ENCODE results near the gene IKZF4. TPM values are rescaled to one million over a fixed set of nuclear protein-coding genes. Genes with fewer than 3 reads are reported as not detected.

IKZF4 gene
- total and polyA plus RNA-seq, 2 donors (not counting 1 experiment from before 2014, with no cell fraction given), result 2.0 to 3.2 TPM

DNA sequence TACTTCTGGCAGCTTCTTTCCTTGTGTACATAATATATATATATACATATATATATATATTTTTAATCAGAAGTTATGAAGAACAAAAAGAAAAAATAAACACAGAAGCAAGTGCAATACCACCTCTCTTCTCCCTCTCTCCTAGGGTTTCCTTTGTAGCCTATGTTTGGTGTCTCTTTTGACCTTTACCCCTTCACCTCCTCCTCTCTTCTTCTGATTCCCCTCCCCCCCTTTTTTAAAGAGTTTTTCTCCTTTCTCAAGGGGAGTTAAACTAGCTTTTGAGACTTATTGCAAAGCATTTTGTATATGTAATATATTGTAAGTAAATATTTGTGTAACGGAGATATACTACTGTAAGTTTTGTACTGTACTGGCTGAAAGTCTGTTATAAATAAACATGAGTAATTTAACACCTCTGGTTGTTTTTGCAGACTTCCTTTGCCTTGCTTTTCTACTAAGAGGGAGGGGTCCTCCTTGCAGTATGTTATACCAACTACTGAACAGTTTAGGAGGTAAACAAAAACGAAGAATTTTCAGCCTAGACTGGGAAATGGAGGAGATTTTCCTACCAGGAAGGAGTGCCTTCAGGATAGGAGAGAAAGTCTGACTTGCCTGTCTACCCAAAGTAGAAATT, 17.3 kb downstream of the IKZF4 start:
- H3K9me3 ChIP-seq (ENCODE audit: control insufficient read depth, insufficient read depth, low read depth, low read length), result no peaks in the 10 kb centered on the region
- peaks cover 13% of the 10 kb centered on the region for H3K79me2 ChIP-seq (ENCODE audit: control insufficient read depth, insufficient read depth, low read length)
- no peak overlapping the region for H3K4me2 ChIP-seq (ENCODE audit: extremely low read depth, insufficient read depth, low read length)
- no peak overlapping the region for H3K4me3 ChIP-seq (replicated peaks in 1 of 4; ENCODE audit: control extremely low read depth in 1 of 4, insufficient read depth in 1 of 4, low read depth in 3 of 4, low read length in 4 of 4)
- H4K20me1 ChIP-seq (ENCODE audit: control insufficient read depth, extremely low read depth, insufficient read depth, low read length), result no peaks in the 10 kb centered on the region
- TF ChIP-seq EZH2 (IDR thresholded peaks at IDR 0.05; ENCODE audit: low read length, missing control alignments) (no peak), CTCF (conservative IDR thresholded peaks at IDR 0.05 in 1 of 2, IDR thresholded peaks at IDR 0.05 in 1 of 2; ENCODE audit: low read depth in 1 of 2, low read length in 2 of 2) (no peak)
- H2AFZ ChIP-seq (ENCODE audit: low read length), result no peak overlapping the region
- H3K27ac ChIP-seq (ENCODE audit: insufficient read depth, low read length), result no peak overlapping the region
- peaks cover 2% of the 10 kb centered on the region for H3K36me3 ChIP-seq (ENCODE audit: control insufficient read depth, insufficient read depth, low read length)
- no peak for DNase-seq (ENCODE audit: low read depth in 2 of 2)
- no peaks in the 10 kb centered on the region for H3K27me3 ChIP-seq (ENCODE audit: control insufficient read depth, insufficient read depth, low read length)
- H3K4me1 ChIP-seq (ENCODE audit: control insufficient read depth, extremely low read depth, insufficient read depth, low read length), result peaks cover 3% of the 10 kb centered on the region
- no peak overlapping the region for H3K9ac ChIP-seq (ENCODE audit: insufficient read depth, low read length)

GRCh38 chr12:56040151-56040550, 19.3 kb downstream of the IKZF4 start:
- no peak overlapping the region for H3K27ac ChIP-seq (ENCODE audit: insufficient read depth, low read length)
- no peaks in the 10 kb centered on the region for H3K27me3 ChIP-seq (ENCODE audit: control insufficient read depth, insufficient read depth, low read length)
- TF ChIP-seq EZH2 (IDR thresholded peaks at IDR 0.05; ENCODE audit: low read length, missing control alignments) (no peak), CTCF (conservative IDR thresholded peaks at IDR 0.05 in 1 of 2, IDR thresholded peaks at IDR 0.05 in 1 of 2; ENCODE audit: low read depth in 1 of 2, low read length in 2 of 2) (no peak)
- H3K79me2 ChIP-seq (ENCODE audit: control insufficient read depth, insufficient read depth, low read length), result peaks cover 20% of the 10 kb centered on the region
- H2AFZ ChIP-seq (ENCODE audit: low read length), result no peak overlapping the region
- no peaks in the 10 kb centered on the region for H3K9me3 ChIP-seq (ENCODE audit: control insufficient read depth, insufficient read depth, low read depth, low read length)
- H3K36me3 ChIP-seq (ENCODE audit: control insufficient read depth, insufficient read depth, low read length), result peaks cover 7% of the 10 kb centered on the region
- no peak overlapping the region for H3K4me2 ChIP-seq (ENCODE audit: extremely low read depth, insufficient read depth, low read length)
- H3K4me3 ChIP-seq (replicated peaks in 1 of 4; ENCODE audit: control extremely low read depth in 1 of 4, insufficient read depth in 1 of 4, low read depth in 3 of 4, low read length in 4 of 4), result no peak overlapping the region
- H3K4me1 ChIP-seq (ENCODE audit: control insufficient read depth, extremely low read depth, insufficient read depth, low read length), result peaks cover 6% of the 10 kb centered on the region
- no peak for DNase-seq (ENCODE audit: low read depth in 2 of 2)
- no peak overlapping the region for H3K9ac ChIP-seq (ENCODE audit: insufficient read depth, low read length)
- no peaks in the 10 kb centered on the region for H4K20me1 ChIP-seq (ENCODE audit: control insufficient read depth, extremely low read depth, insufficient read depth, low read length)

DNA sequence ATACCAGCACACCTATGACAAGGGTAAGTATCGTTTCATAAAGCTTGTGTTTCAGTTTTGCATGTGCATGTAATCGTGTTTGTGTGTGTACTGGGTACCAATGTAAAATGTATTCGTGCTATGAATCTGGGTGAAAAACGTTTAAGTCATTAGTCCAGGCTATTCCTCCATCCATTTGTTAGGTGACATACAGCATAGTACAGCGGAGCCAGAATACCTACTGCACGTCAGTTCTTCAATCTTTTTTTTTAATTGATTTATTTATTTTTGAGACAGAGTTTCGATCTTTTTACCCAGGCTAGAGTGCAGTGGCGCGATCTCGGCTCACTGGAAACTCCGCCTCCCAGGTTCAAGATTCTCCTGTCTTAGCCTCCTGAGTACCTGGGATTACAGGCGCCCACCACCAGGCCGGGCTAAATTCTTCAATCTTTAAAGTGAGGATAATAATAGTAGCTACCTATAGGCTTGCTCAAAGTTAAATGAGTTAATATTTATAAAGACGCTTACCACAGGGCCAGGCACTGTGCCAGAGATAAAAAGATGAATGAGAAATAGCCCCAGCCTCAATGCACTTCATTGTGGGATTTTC, 20.2 kb downstream of the IKZF4 start:
- H2AFZ ChIP-seq (ENCODE audit: low read length), result peak overlapping the region; percentile 58
- H3K4me3 ChIP-seq (replicated peaks in 1 of 4; ENCODE audit: control extremely low read depth in 1 of 4, insufficient read depth in 1 of 4, low read depth in 3 of 4, low read length in 4 of 4), result peak overlapping the region; percentile 37 to 97 (median 52)
- no peaks in the 10 kb centered on the region for H3K9me3 ChIP-seq (ENCODE audit: control insufficient read depth, insufficient read depth, low read depth, low read length)
- H3K36me3 ChIP-seq (ENCODE audit: control insufficient read depth, insufficient read depth, low read length), result peaks cover 9% of the 10 kb centered on the region
- TF ChIP-seq EZH2 (IDR thresholded peaks at IDR 0.05; ENCODE audit: low read length, missing control alignments) (no peak), CTCF (conservative IDR thresholded peaks at IDR 0.05 in 1 of 2, IDR thresholded peaks at IDR 0.05 in 1 of 2; ENCODE audit: low read depth in 1 of 2, low read length in 2 of 2) (no peak)
- H3K27ac ChIP-seq (ENCODE audit: insufficient read depth, low read length), result peak overlapping the region; percentile 51
- H3K9ac ChIP-seq (ENCODE audit: insufficient read depth, low read length), result peak overlapping the region; percentile 22
- H4K20me1 ChIP-seq (ENCODE audit: control insufficient read depth, extremely low read depth, insufficient read depth, low read length), result no peaks in the 10 kb centered on the region
- DNase-seq (ENCODE audit: low read depth in 2 of 2), result no peak
- peak overlapping the region; percentile 66 for H3K4me2 ChIP-seq (ENCODE audit: extremely low read depth, insufficient read depth, low read length)
- peaks cover 20% of the 10 kb centered on the region for H3K79me2 ChIP-seq (ENCODE audit: control insufficient read depth, insufficient read depth, low read length)
- no peaks in the 10 kb centered on the region for H3K27me3 ChIP-seq (ENCODE audit: control insufficient read depth, insufficient read depth, low read length)
- H3K4me1 ChIP-seq (ENCODE audit: control insufficient read depth, extremely low read depth, insufficient read depth, low read length), result peaks cover 6% of the 10 kb centered on the region
